Naive thymus-derived CD4-positive, alpha-beta T cell (primary cell): ENCODE measurements around the gene HADHB. TPM values are rescaled to one million over a fixed set of nuclear protein-coding genes. Genes with fewer than 3 reads are reported as not detected.

ENCODE experiments used
- ATAC-seq: fragments of 150-1000 bp; cut with Tn5 transposase; 2 replicates; pipeline ENCODE4 v1.10.0; 2021; ENCODE audit warnings: mild to moderate bottlenecking, moderate library complexity
- CTCF ChIA-PET: fragments of 350-600 bp; sonication (Branson Sonifier 250); formaldehyde crosslinking; loops from one replicate; lab custom pipeline; 2021; ENCODE audit warnings: antibody characterized with exemption; lab: Charles Lee
- POLR2A ChIA-PET: fragments of 350-600 bp; sonication (Branson Sonifier 250); formaldehyde crosslinking; loops from one replicate; lab custom pipeline; 2021; ENCODE audit warnings: antibody characterized with exemption, inconsistent platforms; lab: Charles Lee
- DNase-seq, 9 donors: peaks; one replicate each; pipeline versions ENCODE4 v3.0.0 to v3.0.0-alpha.2; 2020 to 2022; ENCODE audit warnings: mixed read lengths in 1 of 9
- H3K27ac ChIP-seq: one replicate; pipeline ENCODE4 v1.7.0; 2013; ENCODE audit warnings: mild to moderate bottlenecking, low read depth, low read length, moderate library complexity
- H3K27me3 ChIP-seq, 2 donors: one replicate each; pipeline ENCODE4 v1.7.0; 2013; ENCODE audit warnings: low read length in 2 of 2, mild to moderate bottlenecking in 2 of 2, moderate library complexity in 2 of 2; ENCODE audit not compliant: control insufficient read depth in 2 of 2, insufficient read depth in 2 of 2
- H3K36me3 ChIP-seq, 3 experiments: 1 replicate in 2 of 3; 2 replicates in 1 of 3; pipeline ENCODE4 v1.7.0; 2013; ENCODE audit warnings: low read length in 3 of 3, mild to moderate bottlenecking in 3 of 3, moderate library complexity in 1 of 3; ENCODE audit not compliant: insufficient read depth in 3 of 3, control insufficient read depth in 2 of 3
- H3K4me1 ChIP-seq, 2 donors: one replicate each; pipeline ENCODE4 v1.7.0; 2013; ENCODE audit warnings: low read length in 2 of 2, mild to moderate bottlenecking in 2 of 2, moderate library complexity in 1 of 2; ENCODE audit not compliant: control insufficient read depth in 2 of 2, insufficient read depth in 2 of 2
- H3K4me3 ChIP-seq: 2 replicates; pipeline ENCODE4 v1.7.0; 2013; ENCODE audit warnings: mild to moderate bottlenecking, low read length
- H3K9me3 ChIP-seq, 3 experiments: 1 replicate in 2 of 3; 2 replicates in 1 of 3; pipeline ENCODE4 v1.7.0; 2013; ENCODE audit warnings: low read length in 3 of 3; ENCODE audit not compliant: control insufficient read depth in 2 of 3
- H3K27ac Mint-ChIP-seq, 9 donors: one replicate each; pipeline ENCODE4 v1.8.0; 2020 to 2022; ENCODE audit warnings: mixed read lengths in 9 of 9, mild to moderate bottlenecking in 8 of 9, moderate library complexity in 5 of 9, inconsistent platforms in 2 of 9
- H3K27me3 Mint-ChIP-seq, 5 donors: one replicate each; pipeline ENCODE4 v1.8.0; 2021 to 2022; ENCODE audit warnings: mixed read lengths in 5 of 5, mild to moderate bottlenecking in 1 of 5
- H3K36me3 Mint-ChIP-seq, 5 donors: one replicate each; pipeline ENCODE4 v1.8.0; 2020 to 2022; ENCODE audit warnings: mixed read lengths in 5 of 5, mild to moderate bottlenecking in 3 of 5, inconsistent platforms in 1 of 5
- H3K4me1 Mint-ChIP-seq, 7 donors: one replicate each; pipeline ENCODE4 v1.8.0; 2020 to 2022; ENCODE audit warnings: mixed read lengths in 7 of 7, mild to moderate bottlenecking in 3 of 7, inconsistent platforms in 1 of 7
- H3K4me3 Mint-ChIP-seq, 10 donors: one replicate each; pipeline ENCODE4 v1.8.0; 2020 to 2022; ENCODE audit warnings: mild to moderate bottlenecking in 10 of 10, mixed read lengths in 10 of 10, moderate library complexity in 6 of 10, inconsistent platforms in 2 of 10
- H3K9me3 Mint-ChIP-seq, 11 donors: one replicate each; pipeline ENCODE4 v1.8.0; 2020 to 2022; ENCODE audit warnings: mixed read lengths in 11 of 11, mild to moderate bottlenecking in 4 of 11, inconsistent platforms in 1 of 11, moderate library complexity in 1 of 11
- intact Hi-C, 2 donors: fragments of 100-400 bp; cut with micrococcal nuclease; formaldehyde crosslinking; loops; one replicate each; pipeline ENCODE4 v1.15.1; 2023
- polyA plus RNA-seq, 2 donors: library from polyadenylated mRNA; unstranded; fragments of 300-500 nt; fragmentation: Illumina TruSeq; gene quantifications; one replicate each; pipeline ENCODE4 v1.2.3, GENCODE V29; 2021
- total RNA-seq, 6 experiments: library from RNA in 5 of 6; stranded (reverse) in 5 of 6; gene quantifications; 1 replicate in 5 of 6; 2 replicates in 1 of 6; pipeline ENCODE4 v1.2.3 and lab custom pipeline; 2021 to 2026

HADHB gene
- 10 to 100 TPM; 38.1 to 77.5 (median 64.2) TPM for total RNA-seq
- polyA plus RNA-seq: 100 to 1,000 TPM in 1 of 2 donors, 10 to 100 TPM in 1; 86.3 to 112 TPM
- total RNA-seq (lab: John Stamatoyannopoulos, UW): 46.0 reads per million, percentile 69 among the genes with 10 or more reads in this experiment

DNA sequence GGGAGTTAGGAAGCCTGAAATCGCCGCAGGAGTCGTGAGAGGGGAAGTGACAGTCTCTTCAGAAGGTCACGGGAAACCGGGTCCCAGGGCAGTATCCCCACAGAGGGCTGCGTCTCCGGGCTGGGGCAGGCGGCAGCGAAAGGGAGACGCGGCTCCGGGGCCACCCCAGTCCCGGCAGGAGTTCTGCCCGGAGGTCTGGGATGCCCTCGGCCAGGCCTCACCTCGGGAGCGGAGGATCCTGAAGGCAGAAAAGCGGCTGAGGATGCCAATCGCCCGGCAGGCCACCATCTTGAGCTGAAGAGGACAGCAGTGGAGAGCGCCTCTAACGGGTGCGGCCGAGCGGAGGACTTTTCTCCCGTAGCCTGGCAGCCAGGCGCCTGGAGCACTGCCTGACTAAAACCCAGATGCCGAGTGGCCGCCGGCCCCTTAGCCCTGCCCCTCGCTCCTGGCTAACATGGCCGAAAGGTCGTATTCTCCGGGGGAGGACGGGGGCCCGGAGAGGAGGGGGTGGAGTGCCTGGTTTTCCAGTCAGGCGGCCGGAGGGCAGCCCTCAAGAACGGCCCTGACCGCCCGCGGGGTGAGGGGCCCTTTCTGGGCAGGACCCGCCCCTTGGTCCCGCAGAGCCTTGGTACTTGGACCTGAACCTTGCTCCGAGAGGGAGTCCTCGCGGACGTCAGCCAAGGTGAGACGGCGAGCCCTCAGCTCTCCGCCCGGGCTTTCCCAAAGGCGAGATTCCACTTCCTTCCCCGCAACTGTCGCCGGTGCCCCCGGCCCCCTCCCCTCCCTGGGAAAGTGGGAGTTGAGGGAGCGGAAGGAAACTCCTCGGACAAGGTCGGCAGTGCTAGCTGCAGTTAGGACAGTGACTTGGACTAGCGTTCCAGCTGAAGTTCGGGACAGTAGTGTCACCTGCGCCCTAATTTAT is at the start of gene HADHB, which contains the start of gene HADHA:
Gene HADHB (plus strand): TSS at position 631 of the 922 bp plus-strand sequence. CDS start 9,316 bp downstream, outside the sequence.
Gene HADHA (minus strand): TSS at position 324 of the 922 bp plus-strand sequence. CDS start 36 bp downstream, at position 288.
- CTCF ChIA-PET: interaction anchor here (0.7 to 1.0 kb wide), 3 partner anchors 9 to 86 kb away, joined by 3 to 4 read pairs (median 3); no protein-coding TSS in a partner anchor
- Histone ChIP-seq H3K36me3 (peaks cover 0 to 13% (median 0%) of the 10 kb centered on the region in 3 experiments), H3K9me3 (no peaks in the 10 kb centered on the region), H3K27me3 (no peaks in the 10 kb centered on the region), H3K4me1 (peaks cover 13 to 19% of the 10 kb centered on the region in 2 donors), H3K4me3 (peak within 1 kb of the TSS; percentile 99), H3K27ac (peak within 1 kb of the TSS; percentile 96)
- peak; percentile 76 to 91 (median 87) for DNase-seq
- H3K4me3 Mint-ChIP-seq: peak within 1 kb of the TSS; percentile 96 to 100 (median 99)
- peaks cover 0 to 4% (median 0%) of the 10 kb centered on the region in 5 donors for H3K36me3 Mint-ChIP-seq
- peaks cover 47 to 74% (median 57%) of the 10 kb centered on the region in 7 donors for H3K4me1 Mint-ChIP-seq
- peak within 1 kb of the TSS; percentile 98 to 100 (median 99) for H3K27ac Mint-ChIP-seq
- intact Hi-C loops: loop anchor here (1.0 to 10.0 kb wide), 15 partner anchors 54 to 543 kb away; partner anchors contain the start of genes RAB10 (in 2 of the 2), ADGRF3 (in 1 of the 2), ASXL2 (in 1 of the 2) and CENPA (in 1 of the 2)
- H3K27me3 Mint-ChIP-seq: no peaks in the 10 kb centered on the region
- POLR2A ChIA-PET: interaction anchor here (0.7 to 3.7 kb wide), 7 partner anchors 10 to 158 kb away, joined by 3 to 14 read pairs (median 5); partner anchors contain the start of gene SELENOI
- peak; percentile 92 for ATAC-seq
- peaks cover 0 to 4% (median 0%) of the 10 kb centered on the region in 11 donors for H3K9me3 Mint-ChIP-seq

DNA sequence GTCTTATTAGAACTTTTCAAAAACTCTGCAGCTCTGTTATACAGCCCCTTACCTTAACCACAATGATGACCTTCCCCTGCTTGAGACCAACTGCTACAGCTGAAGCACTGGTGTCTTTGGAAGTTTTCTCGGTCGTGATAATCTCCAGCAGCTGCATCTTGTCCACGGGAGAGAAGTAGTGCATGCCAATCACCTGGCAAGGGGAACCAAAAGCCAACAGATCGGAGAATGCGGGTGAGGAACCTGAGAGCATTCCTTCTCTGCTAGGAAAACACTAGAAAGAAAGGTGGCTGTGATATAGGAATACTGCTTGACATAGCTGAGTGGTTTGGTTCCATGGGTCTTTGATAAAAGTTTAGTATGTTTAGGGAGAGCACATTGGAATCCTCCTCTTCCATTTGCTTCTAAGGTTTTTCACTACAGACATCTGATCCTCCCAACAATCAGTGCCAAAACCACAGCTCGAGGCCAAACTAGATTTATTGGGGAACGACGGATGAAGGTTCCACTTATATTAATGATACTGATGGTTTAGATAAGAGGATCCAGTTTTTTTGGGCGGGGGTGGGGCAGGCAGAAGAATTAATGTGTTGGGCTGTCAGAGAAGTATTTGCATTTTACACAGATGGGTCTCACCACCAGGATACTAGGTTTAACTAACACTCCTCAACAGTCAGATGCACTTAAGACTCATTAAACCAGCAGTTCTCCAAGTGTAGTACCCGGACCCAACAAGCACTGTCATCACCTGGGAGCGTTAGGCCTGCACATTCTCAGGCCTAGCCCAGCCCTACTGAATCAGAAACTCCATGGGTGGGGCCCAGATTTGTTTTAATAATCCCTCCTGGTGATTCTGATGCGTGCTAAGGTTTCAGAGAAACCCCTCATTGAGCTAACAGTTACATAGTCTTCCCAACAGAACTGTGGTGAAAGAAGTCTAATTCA is 49.4 kb upstream of the HADHB start:
- H3K27ac Mint-ChIP-seq: peak overlapping the region in 5 of 9 donors; percentile 26 to 62 (median 32)
- ATAC-seq (no peak), DNase-seq (no peak)
- Histone ChIP-seq H3K27ac (no peak overlapping the region), H3K27me3 (no peaks in the 10 kb centered on the region), H3K4me3 (no peak overlapping the region), H3K4me1 (no peaks in the 10 kb centered on the region), H3K36me3 (peaks cover 7 to 92% (median 22%) of the 10 kb centered on the region in 3 experiments), H3K9me3 (no peaks in the 10 kb centered on the region)
- no peak overlapping the region for H3K4me3 Mint-ChIP-seq
- peaks cover 0 to 60% (median 25%) of the 10 kb centered on the region in 5 donors for H3K36me3 Mint-ChIP-seq
- intact Hi-C loops: no loop called here
- ChIA-PET CTCF (no interaction called here), POLR2A (interaction anchor here (0.6 kb wide), 1 partner anchor 980 kb away, joined by 3 read pairs; no protein-coding TSS in a partner anchor)
- H3K27me3 Mint-ChIP-seq: no peaks in the 10 kb centered on the region
- no peaks in the 10 kb centered on the region for H3K4me1 Mint-ChIP-seq
- no peaks in the 10 kb centered on the region for H3K9me3 Mint-ChIP-seq

DNA sequence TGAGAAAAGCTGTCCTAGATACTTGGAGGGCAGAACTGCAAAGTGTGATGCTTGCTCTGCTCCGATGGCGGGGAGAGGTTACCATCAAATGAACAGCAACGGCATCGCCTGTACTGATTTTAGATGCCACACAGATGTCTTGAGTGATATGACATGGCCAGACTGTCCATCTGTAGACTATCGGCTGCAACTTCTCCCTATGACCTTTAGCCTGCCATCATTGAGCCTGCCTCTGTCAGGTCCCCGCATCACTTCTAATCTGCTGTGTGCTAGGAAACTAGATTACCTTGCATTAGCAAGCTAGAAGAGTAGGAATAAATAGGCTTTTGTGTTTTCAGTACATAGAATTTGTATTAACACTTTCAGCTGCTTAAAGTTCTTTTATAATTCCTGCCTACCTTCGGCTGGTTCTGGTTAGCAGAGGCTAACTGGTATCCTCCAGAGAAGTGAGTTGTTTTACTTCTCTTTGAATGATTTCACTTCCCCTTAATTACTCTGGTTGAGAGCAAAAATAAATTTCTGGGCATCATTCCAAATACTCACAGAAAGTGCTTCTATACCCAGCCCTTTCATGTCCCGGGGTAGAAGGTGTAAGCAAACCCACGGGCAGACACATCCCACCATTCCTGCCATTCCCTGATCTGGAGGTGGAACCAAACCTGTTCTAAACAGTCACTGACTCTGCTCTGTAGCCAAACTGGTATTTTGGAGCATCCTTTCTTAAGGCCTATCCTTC is 47.9 kb upstream of the HADHB start:
- Mint-ChIP-seq H3K9me3 (no peaks in the 10 kb centered on the region), H3K4me1 (no peaks in the 10 kb centered on the region), H3K27ac (peak overlapping the region in 5 of 9 donors; percentile 26 to 71 (median 53)), H3K4me3 (no peak overlapping the region), H3K27me3 (no peaks in the 10 kb centered on the region), H3K36me3 (peaks cover 0 to 58% (median 32%) of the 10 kb centered on the region in 5 donors)
- intact Hi-C loops: no loop called here
- Histone ChIP-seq H3K4me3 (no peak overlapping the region), H3K36me3 (peaks cover 17 to 89% (median 20%) of the 10 kb centered on the region in 3 experiments), H3K27ac (no peak overlapping the region), H3K27me3 (no peaks in the 10 kb centered on the region), H3K4me1 (no peaks in the 10 kb centered on the region), H3K9me3 (no peaks in the 10 kb centered on the region)
- ATAC-seq (peak; percentile 38), DNase-seq (no peak)
- CTCF ChIA-PET: no interaction called here
- POLR2A ChIA-PET: no interaction called here

DNA sequence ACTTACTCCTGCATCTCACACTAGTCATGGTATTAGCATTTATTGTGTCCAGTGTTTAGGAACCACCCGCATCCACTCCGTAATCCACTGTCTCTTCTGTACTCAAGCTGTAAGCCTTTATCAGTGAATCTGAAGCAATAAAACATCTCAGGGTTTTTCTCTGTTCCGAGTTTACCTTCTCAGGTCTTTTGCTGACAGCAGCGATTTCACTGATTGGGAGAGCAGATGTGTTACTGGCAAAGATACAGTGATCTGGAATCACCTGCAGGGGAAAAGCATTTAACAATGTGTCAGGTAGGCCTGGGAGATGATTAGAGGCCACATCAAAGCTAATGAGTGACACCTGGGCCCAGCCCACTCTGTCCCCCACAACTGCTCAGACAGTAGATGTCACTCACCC is 47.2 kb upstream of the HADHB start:
- Histone ChIP-seq H3K36me3 (peaks cover 16 to 89% (median 21%) of the 10 kb centered on the region in 3 experiments), H3K4me1 (no peaks in the 10 kb centered on the region), H3K27ac (no peak overlapping the region), H3K4me3 (no peak overlapping the region), H3K27me3 (no peaks in the 10 kb centered on the region), H3K9me3 (no peaks in the 10 kb centered on the region)
- H3K4me1 Mint-ChIP-seq: no peaks in the 10 kb centered on the region
- intact Hi-C loops: no loop called here
- DNase-seq (no peak), ATAC-seq (no peak)
- peak overlapping the region in 2 of 9 donors; percentile 32 to 55 for H3K27ac Mint-ChIP-seq
- POLR2A ChIA-PET: no interaction called here
- no peak overlapping the region for H3K4me3 Mint-ChIP-seq
- CTCF ChIA-PET: no interaction called here
- no peaks in the 10 kb centered on the region for H3K9me3 Mint-ChIP-seq
- H3K36me3 Mint-ChIP-seq: peaks cover 4 to 62% (median 35%) of the 10 kb centered on the region in 5 donors
- no peaks in the 10 kb centered on the region for H3K27me3 Mint-ChIP-seq

DNA sequence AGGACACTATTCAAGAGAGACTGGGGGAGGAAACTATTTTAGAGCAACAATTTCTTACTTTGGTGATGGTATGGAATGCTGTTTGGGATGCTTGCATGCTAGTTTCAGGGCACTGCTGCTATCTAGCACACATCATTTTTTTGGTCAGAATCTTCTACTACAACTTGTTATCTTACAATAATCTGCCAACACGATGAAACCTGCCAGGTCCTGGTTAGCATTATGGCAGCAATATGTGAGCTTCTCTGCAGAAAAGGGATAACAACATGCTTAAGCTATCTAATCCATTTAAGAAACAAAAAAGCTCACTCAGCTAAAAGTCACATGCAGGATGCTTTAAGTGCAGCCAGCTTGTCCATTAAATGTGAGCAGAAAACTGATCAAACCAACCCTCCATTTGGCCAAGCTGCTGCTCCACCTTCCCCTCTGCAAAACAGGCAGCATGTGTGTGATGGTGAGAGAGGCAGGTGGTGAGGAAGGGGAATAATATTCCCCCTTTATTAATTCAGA is 41.7 kb upstream of the HADHB start:
- CTCF ChIA-PET: no interaction called here
- H3K4me1 ChIP-seq: no peaks in the 10 kb centered on the region
- peaks cover 7 to 58% (median 18%) of the 10 kb centered on the region in 5 donors for H3K36me3 Mint-ChIP-seq
- ATAC-seq (no peak), DNase-seq (no peak)
- no peaks in the 10 kb centered on the region for H3K27me3 Mint-ChIP-seq
- H3K27ac ChIP-seq: no peak overlapping the region
- H3K4me1 Mint-ChIP-seq: no peaks in the 10 kb centered on the region
- peaks cover 0 to 69% (median 40%) of the 10 kb centered on the region in 3 experiments for H3K36me3 ChIP-seq
- no peak overlapping the region for H3K4me3 Mint-ChIP-seq
- H3K9me3 ChIP-seq: no peaks in the 10 kb centered on the region
- POLR2A ChIA-PET: interaction anchor here (0.9 kb wide), 1 partner anchor 18 kb away, joined by 3 read pairs; no protein-coding TSS in a partner anchor
- no peak overlapping the region for H3K4me3 ChIP-seq
- intact Hi-C loops: no loop called here
- no peaks in the 10 kb centered on the region for H3K9me3 Mint-ChIP-seq
- H3K27me3 ChIP-seq: no peaks in the 10 kb centered on the region
- peak overlapping the region in 1 of 9 donors; percentile 12 for H3K27ac Mint-ChIP-seq
